ENCODE results near the gene PIK3R2. TPM values are rescaled to one million over a fixed set of nuclear protein-coding genes. Genes with fewer than 3 reads are reported as not detected.
A peak's percentile ranks its signal among the peaks of the same experiment; 100 is the strongest.

Gene PIK3R2
- total RNA-seq, 1 experiment from 2014 or later = 38.1 TPM

DNA sequence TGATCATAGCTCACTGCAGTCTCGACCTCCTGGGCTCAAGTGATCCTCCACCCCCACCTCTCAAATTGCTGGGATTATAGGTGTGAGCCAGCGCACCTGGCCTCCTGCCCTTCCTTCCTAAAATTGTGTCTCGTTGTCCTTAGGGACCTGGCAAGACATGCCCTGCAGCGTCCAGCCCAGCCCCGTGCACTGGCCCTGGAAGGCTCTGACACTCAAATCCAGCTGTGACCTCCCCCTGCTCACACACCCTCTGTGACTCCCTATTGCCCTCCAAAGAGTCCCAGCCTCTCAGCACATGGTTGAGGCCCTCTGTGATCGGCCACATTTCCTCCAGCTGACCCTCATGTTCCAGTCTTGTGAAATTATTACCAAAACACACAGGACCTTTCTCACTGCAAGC, 45.0 kb downstream of the PIK3R2 start:
- no peaks in the 10 kb centered on the region for H3K27me3 ChIP-seq (replicated peaks; ENCODE audit: insufficient read depth, low read depth, low read length, poor library complexity)
- intact Hi-C loops (cut with micrococcal nuclease; ENCODE audit: unreplicated experiment) = no loop called here

DNA sequence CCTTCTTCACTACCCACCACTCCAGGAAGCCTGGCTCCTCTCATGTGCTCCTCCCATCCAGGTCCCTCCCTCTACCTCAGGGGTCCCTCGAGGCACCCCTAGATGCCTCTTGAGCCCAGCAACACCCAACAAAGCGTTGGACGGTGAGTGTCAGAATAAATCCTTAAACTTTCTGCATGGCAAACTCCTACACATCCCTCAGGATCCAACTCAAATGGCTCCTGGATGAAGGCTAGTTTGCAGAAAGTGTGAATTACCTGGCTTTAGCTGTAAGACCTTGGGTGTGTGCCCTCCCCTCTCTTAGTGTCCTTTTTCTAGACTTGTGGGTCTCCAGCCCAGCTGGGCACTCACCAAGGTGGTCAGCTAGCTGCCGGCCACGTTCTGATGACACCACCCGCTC, 45.4 kb downstream of the PIK3R2 start:
- no peak for DNase-seq (ENCODE audit: low spot score)
- peaks cover 14% of the 10 kb centered on the region for H3K36me3 ChIP-seq (ENCODE audit: insufficient read depth, low read length, poor library complexity, severe bottlenecking)
- peaks cover 15% of the 10 kb centered on the region for H3K4me1 ChIP-seq (ENCODE audit: insufficient read depth, low read length, poor library complexity, severe bottlenecking)
- intact Hi-C loops (cut with micrococcal nuclease; ENCODE audit: unreplicated experiment) = no loop called here
- H3K27me3 ChIP-seq (replicated peaks; ENCODE audit: insufficient read depth, low read depth, low read length, poor library complexity) = no peaks in the 10 kb centered on the region
- ChIA-PET CTCF (no interaction called here), POLR2A (ENCODE audit: low non-redundant PET) (interaction anchor here (0.6 kb wide), 1 partner anchor 81 kb away, joined by 9 read pairs; no protein-coding TSS in a partner anchor)
- no TSS peak for BruUV-seq (replicated peaks)
- no peak overlapping the region for H3K4me3 ChIP-seq (ENCODE audit: low read depth, low read length, poor library complexity, severe bottlenecking)
- no peaks in the 10 kb centered on the region for H3K9me3 ChIP-seq (ENCODE audit: low read depth, low read length, poor library complexity, severe bottlenecking)
- TF ChIP-seq EZH2 (IDR thresholded peaks at IDR 0.05; ENCODE audit: borderline replicate concordance, low read depth, low read length, poor library complexity, severe bottlenecking) = no peak
- TF ChIP-seq, protein P1, sequence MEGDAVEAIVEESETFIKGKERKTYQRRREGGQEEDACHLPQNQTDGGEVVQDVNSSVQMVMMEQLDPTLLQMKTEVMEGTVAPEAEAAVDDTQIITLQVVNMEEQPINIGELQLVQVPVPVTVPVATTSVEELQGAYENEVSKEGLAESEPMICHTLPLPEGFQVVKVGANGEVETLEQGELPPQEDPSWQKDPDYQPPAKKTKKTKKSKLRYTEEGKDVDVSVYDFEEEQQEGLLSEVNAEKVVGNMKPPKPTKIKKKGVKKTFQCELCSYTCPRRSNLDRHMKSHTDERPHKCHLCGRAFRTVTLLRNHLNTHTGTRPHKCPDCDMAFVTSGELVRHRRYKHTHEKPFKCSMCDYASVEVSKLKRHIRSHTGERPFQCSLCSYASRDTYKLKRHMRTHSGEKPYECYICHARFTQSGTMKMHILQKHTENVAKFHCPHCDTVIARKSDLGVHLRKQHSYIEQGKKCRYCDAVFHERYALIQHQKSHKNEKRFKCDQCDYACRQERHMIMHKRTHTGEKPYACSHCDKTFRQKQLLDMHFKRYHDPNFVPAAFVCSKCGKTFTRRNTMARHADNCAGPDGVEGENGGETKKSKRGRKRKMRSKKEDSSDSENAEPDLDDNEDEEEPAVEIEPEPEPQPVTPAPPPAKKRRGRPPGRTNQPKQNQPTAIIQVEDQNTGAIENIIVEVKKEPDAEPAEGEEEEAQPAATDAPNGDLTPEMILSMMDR (conservative IDR thresholded peaks at IDR 0.05; ENCODE audit: low read depth, low read length) = no peak
- H3K27ac ChIP-seq (ENCODE audit: low read depth, low read length, poor library complexity, severe bottlenecking) = no peak overlapping the region

More for the DNA sequence above, 45.0 kb downstream of the PIK3R2 start:
- no peaks in the 10 kb centered on the region for H3K9me3 ChIP-seq (ENCODE audit: low read depth, low read length, poor library complexity, severe bottlenecking)
- peaks cover 14% of the 10 kb centered on the region for H3K36me3 ChIP-seq (ENCODE audit: insufficient read depth, low read length, poor library complexity, severe bottlenecking)
- TF ChIP-seq, protein P1 (conservative IDR thresholded peaks at IDR 0.05; ENCODE audit: low read depth, low read length) = no peak
- POLR2A ChIA-PET (ENCODE audit: low non-redundant PET) = interaction anchor here (0.6 kb wide), 1 partner anchor 82 kb away, joined by 9 read pairs; no protein-coding TSS in a partner anchor
- no peak overlapping the region for H3K27ac ChIP-seq (ENCODE audit: low read depth, low read length, poor library complexity, severe bottlenecking)
- peaks cover 11% of the 10 kb centered on the region for H3K4me1 ChIP-seq (ENCODE audit: insufficient read depth, low read length, poor library complexity, severe bottlenecking)
- CTCF ChIA-PET = no interaction called here
- no peak overlapping the region for H3K4me3 ChIP-seq (ENCODE audit: low read depth, low read length, poor library complexity, severe bottlenecking)
- BruUV-seq (replicated peaks) = no TSS peak
- no peak for DNase-seq (ENCODE audit: low spot score)

DNA sequence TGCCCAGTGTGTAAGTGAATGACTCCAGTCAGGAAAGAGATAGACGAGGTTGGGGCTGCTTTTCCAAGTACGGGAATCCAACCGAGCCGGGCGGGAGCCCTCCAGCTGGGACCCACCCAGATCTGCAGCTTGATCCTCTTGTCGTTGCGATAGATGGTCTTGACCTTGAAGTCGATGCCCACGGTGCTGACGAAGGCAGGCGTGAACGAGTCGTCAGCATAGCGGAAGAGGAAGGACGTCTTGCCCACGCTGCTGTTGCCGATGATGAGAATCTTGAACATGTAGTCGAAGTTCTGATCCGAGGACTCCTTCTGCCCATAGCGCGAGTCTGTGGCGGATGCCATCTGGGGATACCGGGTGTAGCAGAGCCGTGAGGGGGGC, 49.4 kb downstream of the PIK3R2 start:
- peaks cover 12% of the 10 kb centered on the region for H3K4me1 ChIP-seq (ENCODE audit: insufficient read depth, low read length, poor library complexity, severe bottlenecking)
- BruUV-seq (replicated peaks) = no TSS peak
- no peaks in the 10 kb centered on the region for H3K27me3 ChIP-seq (replicated peaks; ENCODE audit: insufficient read depth, low read depth, low read length, poor library complexity)
- TF ChIP-seq, protein P1 (conservative IDR thresholded peaks at IDR 0.05; ENCODE audit: low read depth, low read length) = no peak
- TF ChIP-seq EZH2 (IDR thresholded peaks at IDR 0.05; ENCODE audit: borderline replicate concordance, low read depth, low read length, poor library complexity, severe bottlenecking) = no peak
- no peaks in the 10 kb centered on the region for H3K9me3 ChIP-seq (ENCODE audit: low read depth, low read length, poor library complexity, severe bottlenecking)
- intact Hi-C loops (cut with micrococcal nuclease; ENCODE audit: unreplicated experiment) = loop anchor here (5.0 kb wide), 2 partner anchors 120 to 215 kb away; partner anchors contain the start of genes LSM4 and SSBP4
- peak overlapping the region; percentile 60 for H3K4me3 ChIP-seq (ENCODE audit: low read depth, low read length, poor library complexity, severe bottlenecking)
- DNase-seq (ENCODE audit: low spot score) = no peak
- CTCF ChIA-PET = no interaction called here
- H3K36me3 ChIP-seq (ENCODE audit: insufficient read depth, low read length, poor library complexity, severe bottlenecking) = peaks cover 14% of the 10 kb centered on the region
- POLR2A ChIA-PET (ENCODE audit: low non-redundant PET) = no interaction called here
- no peak overlapping the region for H3K27ac ChIP-seq (ENCODE audit: low read depth, low read length, poor library complexity, severe bottlenecking)

Measured in A673 (cell line).